H1 (cell line): ENCODE data around the gene PBX3. TPM values are rescaled to one million over a fixed set of nuclear protein-coding genes. Genes with fewer than 3 reads are reported as not detected.

Source experiments
- CTCF ChIA-PET: fragments of 300-600 bp; sonication (Branson Sonifier 250); formaldehyde crosslinking; loops from one replicate; lab custom pipeline; 2021; ENCODE audit not compliant: partially characterized antibody; lab: Charles Lee
- POLR2A ChIA-PET: fragments of 300-600 bp; sonication (Branson Sonifier 250); formaldehyde crosslinking; loops from one replicate; lab custom pipeline; 2021; ENCODE audit warnings: inconsistent platforms; ENCODE audit not compliant: partially characterized antibody; lab: Charles Lee
- DNase-seq, 2 experiments: peaks; one replicate each; pipeline versions ENCODE4 v3.0.0 to v3.0.0-alpha.2; 2010 to 2022; ENCODE audit warnings: low spot score in 2 of 2, low read depth in 1 of 2, mixed read lengths in 1 of 2
- FAIRE-seq: peaks from 2 replicates; lab custom pipeline; 2011; peaks lifted over from hg19 to GRCh38; lab: Jason Lieb, UNC
- H2AFZ ChIP-seq: 2 replicates; pipeline ENCODE4 v1.8.1; 2012; ENCODE audit warnings: low read length, inconsistent platforms
- H2AK5ac ChIP-seq: 2 replicates; pipeline ENCODE4 v1.6.1; 2013; ENCODE audit warnings: low read depth, low read length
- H2BK120ac ChIP-seq: replicated peaks from 2 replicates; pipeline ENCODE3; 2013; ENCODE audit warnings: low read depth, low read length, inconsistent platforms
- H2BK12ac ChIP-seq: 2 replicates; pipeline ENCODE4 v1.6.1; 2013; ENCODE audit warnings: low read depth, low read length
- H2BK15ac ChIP-seq: 2 replicates; pipeline ENCODE4 v1.6.1; 2013; ENCODE audit warnings: low read length
- H2BK20ac ChIP-seq: 2 replicates; pipeline ENCODE4 v1.6.1; 2013; ENCODE audit warnings: low read length
- H2BK5ac ChIP-seq: 2 replicates; pipeline ENCODE4 v1.6.1; 2013; ENCODE audit warnings: low read depth, low read length
- H3K14ac ChIP-seq: 2 replicates; pipeline ENCODE4 v1.6.1; 2013; ENCODE audit warnings: inconsistent platforms; ENCODE audit not compliant: insufficient read length
- H3K18ac ChIP-seq: 2 replicates; pipeline ENCODE4 v1.6.1; 2013; ENCODE audit warnings: low read length; ENCODE audit errors: extremely low read depth
- H3K23ac ChIP-seq: 2 replicates; pipeline ENCODE4 v1.6.1; 2013; ENCODE audit warnings: inconsistent platforms; ENCODE audit not compliant: insufficient read length
- H3K23me2 ChIP-seq: 2 replicates; pipeline ENCODE4 v1.6.1; 2013; ENCODE audit warnings: low read depth, low read length
- H3K27ac ChIP-seq: 2 replicates; pipeline ENCODE4 v1.6.1; 2011; ENCODE audit warnings: low read depth, low read length, inconsistent platforms
- H3K27me3 ChIP-seq, 4 experiments: replicated peaks in 1 of 4; 1 replicate in 1 of 4; 2 replicates in 3 of 4; pipeline versions ENCODE4 v1.6.1 to v1.8.1; 2011 to 2013; ENCODE audit warnings: low read length in 3 of 4, mild to moderate bottlenecking in 3 of 4, inconsistent platforms in 2 of 4, mixed read lengths in 2 of 4, moderate library complexity in 1 of 4; ENCODE audit not compliant: control insufficient read depth in 3 of 4, insufficient read depth in 3 of 4; ENCODE audit errors: extremely low read depth in 1 of 4
- H3K36me3 ChIP-seq, 4 experiments: 2 replicates each; pipeline versions ENCODE4 v1.6.1 to v1.8.1; 2011 to 2013; ENCODE audit warnings: mild to moderate bottlenecking in 4 of 4, low read length in 3 of 4, moderate library complexity in 2 of 4, control low read depth in 1 of 4, inconsistent platforms in 1 of 4; ENCODE audit not compliant: insufficient read depth in 4 of 4, control insufficient read depth in 2 of 4
- H3K4ac ChIP-seq: replicated peaks from 2 replicates; pipeline ENCODE3; 2013; ENCODE audit warnings: low read length, low read depth, mixed read lengths, inconsistent platforms; ENCODE audit not compliant: insufficient read length
- H3K4me1 ChIP-seq, 4 experiments: replicated peaks in 1 of 4; 1 replicate in 1 of 4; 2 replicates in 3 of 4; pipeline versions ENCODE4 v1.6.1 to v1.8.1; 2011 to 2013; ENCODE audit warnings: low read length in 3 of 4, inconsistent platforms in 2 of 4, mixed read lengths in 1 of 4; ENCODE audit not compliant: insufficient read depth in 4 of 4, control insufficient read depth in 3 of 4
- H3K4me2 ChIP-seq, 2 experiments: 2 replicates each; pipeline versions ENCODE4 v1.6.1 to v1.8.1; 2011 to 2013; ENCODE audit warnings: low read depth in 2 of 2, low read length in 2 of 2, control low read depth in 1 of 2, inconsistent platforms in 1 of 2, mild to moderate bottlenecking in 1 of 2; ENCODE audit not compliant: insufficient read depth in 1 of 2
- H3K4me3 ChIP-seq, 4 experiments: fragments of 200-600, 300-600 bp in 1 of 4; sonication (generic), shearing (Covaris generic), sonication (Bioruptor Twin) in 1 of 4; 2 replicates each; pipeline versions ENCODE4 v1.5.1 to v1.8.1; 2011 to 2016; ENCODE audit warnings: low read length in 4 of 4, low read depth in 3 of 4, control low read depth in 2 of 4, inconsistent platforms in 2 of 4, mild to moderate bottlenecking in 2 of 4, mixed read lengths in 1 of 4, moderate library complexity in 1 of 4; ENCODE audit not compliant: insufficient read depth in 2 of 4; ENCODE audit errors: extremely low read depth in 1 of 4
- H3K56ac ChIP-seq: replicated peaks from 2 replicates; pipeline ENCODE3; 2013; ENCODE audit warnings: low read depth, mild to moderate bottlenecking, mixed read lengths, low read length, inconsistent platforms; ENCODE audit not compliant: insufficient read length
- H3K79me1 ChIP-seq: 2 replicates; pipeline ENCODE4 v1.6.1; 2013; ENCODE audit warnings: low read depth, low read length, control low read depth
- H3K79me2 ChIP-seq, 2 experiments: 2 replicates each; pipeline versions ENCODE4 v1.6.1 to v1.8.1; 2012 to 2013; ENCODE audit warnings: low read length in 2 of 2, mild to moderate bottlenecking in 2 of 2, inconsistent platforms in 1 of 2; ENCODE audit not compliant: insufficient read depth in 2 of 2, control insufficient read depth in 1 of 2
- H3K9ac ChIP-seq, 4 experiments: replicated peaks in 1 of 4; 1 replicate in 1 of 4; 2 replicates in 3 of 4; pipeline versions ENCODE4 v1.6.1 to v1.8.1; 2011 to 2013; ENCODE audit warnings: low read depth in 3 of 4, low read length in 3 of 4, control low read depth in 2 of 4, mild to moderate bottlenecking in 2 of 4, moderate library complexity in 2 of 4, inconsistent platforms in 1 of 4; ENCODE audit errors: extremely low read depth in 1 of 4
- H3K9me3 ChIP-seq, 2 experiments: 2 replicates each; pipeline versions ENCODE4 v1.6.1 to v1.8.1; 2012 to 2013; ENCODE audit warnings: mild to moderate bottlenecking in 2 of 2, moderate library complexity in 2 of 2, control low read depth in 1 of 2, inconsistent platforms in 1 of 2, low read depth in 1 of 2, low read length in 1 of 2, mixed read lengths in 1 of 2; ENCODE audit not compliant: insufficient read depth in 2 of 2
- H4K20me1 ChIP-seq, 2 experiments: replicated peaks in 1 of 2; 2 replicates each; pipeline versions ENCODE3 to v1.8.1; 2011 to 2013; ENCODE audit warnings: inconsistent platforms in 2 of 2, low read length in 2 of 2, mild to moderate bottlenecking in 1 of 2; ENCODE audit not compliant: insufficient read depth in 2 of 2, control insufficient read depth in 1 of 2
- H4K5ac ChIP-seq: 2 replicates; pipeline ENCODE4 v1.6.1; 2013; ENCODE audit warnings: low read length, low read depth, mixed read lengths, inconsistent platforms; ENCODE audit not compliant: insufficient read length
- H4K8ac ChIP-seq: 2 replicates; pipeline ENCODE4 v1.8.0; 2013; ENCODE audit warnings: mild to moderate bottlenecking, moderate library complexity, low read length, inconsistent platforms; ENCODE audit not compliant: insufficient read depth; ENCODE audit errors: extremely low read depth
- H4K91ac ChIP-seq: replicated peaks from 2 replicates; pipeline ENCODE3; 2013; ENCODE audit warnings: low read length, mixed read lengths, inconsistent platforms; ENCODE audit not compliant: insufficient read length
- YY1 ChIP-seq: IDR thresholded peaks from 2 replicates; pipeline ENCODE4 v1.6.1; 2011; ENCODE audit warnings: low read depth, mild to moderate bottlenecking, low read length
- polyA plus RNA-seq, 7 experiments: library from polyadenylated mRNA; depleted of rRNA in 3 of 7; stranded (reverse) in 5 of 7; unstranded in 2 of 7; fragments of >200 nt in 5 of 7; fragments of 200-250 nt in 2 of 7; gene quantifications; 1 replicate in 5 of 7; 2 replicates in 1 of 7; 4 replicates in 1 of 7; pipeline versions ENCODE4 v1.2.1 to v1.2.3, GENCODE V29; 2011 to 2013; ENCODE audit warnings: missing spikeins in 2 of 7, mixed read lengths in 2 of 7
- total RNA-seq: library from RNA; stranded (reverse); fragmentation: NEBNext Ultra II Directional; extraction: Animal tissue kit (Norgen Biotek cat#: 25700); gene quantifications from 2 replicates; pipeline ENCODE4 v1.2.1, GENCODE V29; 2021

PBX3 gene
- total and polyA plus RNA-seq, 2 of the 8 experiments (the other 6 are each of a cell fraction or from before 2014, with no cell fraction given), result 22.7 to 44.3 TPM

DNA sequence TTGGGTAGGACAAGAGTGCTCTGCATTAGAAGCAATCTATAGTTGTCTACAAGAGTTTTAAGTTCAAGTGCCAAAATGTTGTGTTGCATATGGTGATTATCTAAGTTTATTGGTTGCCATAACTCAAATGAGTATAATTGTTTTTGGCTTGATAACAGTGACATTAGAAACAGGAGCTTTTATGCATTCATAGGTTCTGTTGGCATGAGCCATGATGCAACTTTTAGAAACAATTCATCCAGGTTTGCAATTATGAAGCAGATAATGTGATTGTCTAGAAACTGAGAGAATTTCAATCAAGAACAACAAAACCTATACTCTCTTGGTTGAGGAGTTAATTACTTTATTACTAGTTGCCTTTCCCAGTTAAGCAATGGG lies 137.0 kb downstream of the PBX3 start:
- Histone ChIP-seq H3K4me3 (no peak overlapping the region), H3K27ac (no peak overlapping the region), H2BK120ac (no peak overlapping the region), H2BK20ac (no peak overlapping the region), H2AFZ (no peak overlapping the region), H3K79me2 (peaks cover 0 to 70% of the 10 kb centered on the region in 2 experiments; a peak in 2 of 4 replicates), H3K23ac (no peak overlapping the region), H3K14ac (no peak overlapping the region), H3K27me3 (no peaks in the 10 kb centered on the region), H4K20me1 (peaks cover 0 to 7% of the 10 kb centered on the region in 2 experiments), H3K4ac (no peak overlapping the region), H3K23me2 (no peaks in the 10 kb centered on the region; the same call in 1 of the 2 replicates), H3K9me3 (no peaks in the 10 kb centered on the region), H3K79me1 (no peaks in the 10 kb centered on the region; the same call in 1 of the 2 replicates), H3K56ac (no peak overlapping the region), H4K91ac (no peak overlapping the region), H3K18ac (no peak overlapping the region), H3K4me1 (peaks cover 3 to 27% (median 8%) of the 10 kb centered on the region in 4 experiments), H2BK12ac (no peak overlapping the region), H2AK5ac (no peak overlapping the region), H3K36me3 (no peaks in the 10 kb centered on the region), H2BK5ac (no peak overlapping the region), H3K9ac (no peak overlapping the region), H4K8ac (no peak overlapping the region), H3K4me2 (no peak overlapping the region), H2BK15ac (no peak overlapping the region), H4K5ac (no peak overlapping the region)
- FAIRE-seq, result no peak
- ChIA-PET POLR2A (no interaction called here), CTCF (interaction anchor here (1.3 kb wide), 1 partner anchor 170 kb away, joined by 3 read pairs; no protein-coding TSS in a partner anchor)
- DNase-seq, result no peak
- no peak for TF ChIP-seq YY1
